ENCODE measurements around the gene ELP4. TPM values are rescaled to one million over a fixed set of nuclear protein-coding genes. Genes with fewer than 3 reads are reported as not detected.

The ELP4 gene
- polyA plus RNA-seq, 4 donors: 5.4 to 14.5 (median 7.9) TPM

DNA sequence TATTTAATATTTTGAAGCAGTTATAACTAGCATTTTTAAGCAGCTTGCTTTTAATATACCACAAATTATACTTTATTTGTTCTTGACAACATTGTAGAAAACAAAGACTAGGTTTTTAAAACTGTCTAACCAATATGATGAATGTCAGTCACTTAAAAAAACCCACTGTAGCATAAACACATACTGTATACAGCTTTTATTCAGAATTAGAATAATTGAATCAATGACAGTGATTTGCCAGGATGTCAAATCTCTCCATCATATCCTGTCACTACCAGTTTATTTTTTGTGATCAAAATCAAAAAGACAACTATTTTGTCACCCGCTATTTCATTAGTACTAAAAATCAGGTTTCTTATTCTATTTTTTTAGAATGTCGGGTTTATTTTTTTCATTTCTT, 275.0 kb downstream of the ELP4 start:
- 96 to 100% (median 99%) methylated on average over 2 of the region's 2 CpGs for WGBS, 3 donors
- Histone ChIP-seq H3K4me3 (ENCODE audit: low read depth in 1 of 3, low read length in 3 of 3) (no peak overlapping the region), H3K36me3 (ENCODE audit: control insufficient read depth in 3 of 3, insufficient read depth in 2 of 3, low read depth in 1 of 3, low read length in 3 of 3) (peaks cover 0 to 5% (median 0%) of the 10 kb centered on the region in 3 donors), H3K27ac (ENCODE audit: low read depth in 1 of 3, low read length in 2 of 3) (no peak overlapping the region), H3K27me3 (ENCODE audit: control insufficient read depth in 3 of 3, insufficient read depth in 3 of 3, low read length in 3 of 3) (no peaks in the 10 kb centered on the region), H3K4me1 (ENCODE audit: control insufficient read depth in 3 of 3, insufficient read depth in 2 of 3, low read depth in 1 of 3, low read length in 2 of 3) (no peaks in the 10 kb centered on the region), H3K9me3 (ENCODE audit: control insufficient read depth in 2 of 2, insufficient read depth in 1 of 2, low read depth in 1 of 2, low read length in 1 of 2) (no peaks in the 10 kb centered on the region)
- FAIRE-seq (no peak), DNase-seq (no peak)

DNA sequence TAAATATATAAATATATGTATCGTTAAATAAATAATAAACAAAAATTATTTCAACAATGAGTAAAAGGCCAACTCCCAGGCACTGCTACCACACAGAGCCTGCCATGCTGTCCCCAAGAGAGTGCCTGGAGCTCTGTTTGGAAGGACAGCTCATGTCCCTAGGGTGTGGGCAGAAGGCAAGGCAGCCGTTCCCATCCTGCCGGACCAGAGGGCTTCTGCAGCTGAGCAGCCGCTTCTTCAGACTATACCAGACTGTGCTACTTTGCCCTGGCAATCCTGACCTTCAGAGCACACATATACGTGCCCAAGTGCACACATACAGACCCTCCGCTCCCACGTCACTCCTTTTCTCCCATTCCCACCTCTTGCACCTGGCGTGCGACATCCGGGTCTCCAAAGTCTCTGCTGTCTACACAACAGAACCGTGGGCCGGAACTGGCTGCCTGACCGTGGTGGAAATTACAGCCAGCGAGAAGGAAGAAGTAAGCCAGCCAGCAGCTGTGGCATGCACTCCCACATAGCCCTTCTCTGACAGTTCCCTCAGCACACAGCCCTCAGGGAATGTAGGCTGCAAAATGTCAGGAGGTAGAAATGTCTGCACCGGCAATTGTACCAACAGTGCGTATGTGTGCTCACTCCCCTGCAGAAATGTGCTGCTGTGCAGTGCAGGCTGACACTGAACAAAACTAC, 277.6 kb downstream of the ELP4 start:
- FAIRE-seq (no peak), DNase-seq (no peak)
- Histone ChIP-seq H3K27ac (ENCODE audit: low read depth in 1 of 3, low read length in 2 of 3) (no peak overlapping the region), H3K9me3 (ENCODE audit: control insufficient read depth in 2 of 2, insufficient read depth in 1 of 2, low read depth in 1 of 2, low read length in 1 of 2) (no peaks in the 10 kb centered on the region), H3K4me3 (ENCODE audit: low read depth in 1 of 3, low read length in 3 of 3) (no peak overlapping the region), H3K27me3 (ENCODE audit: control insufficient read depth in 3 of 3, insufficient read depth in 3 of 3, low read length in 3 of 3) (no peaks in the 10 kb centered on the region), H3K36me3 (ENCODE audit: control insufficient read depth in 3 of 3, insufficient read depth in 2 of 3, low read depth in 1 of 3, low read length in 3 of 3) (peaks cover 0 to 5% (median 0%) of the 10 kb centered on the region in 3 donors), H3K4me1 (ENCODE audit: control insufficient read depth in 3 of 3, insufficient read depth in 2 of 3, low read depth in 1 of 3, low read length in 2 of 3) (no peaks in the 10 kb centered on the region)
- 91 to 96% (median 92%) methylated on average over 16 of the region's 16 CpGs for WGBS, 3 donors

- Histone ChIP-seq H3K4me1 (ENCODE audit: control insufficient read depth in 3 of 3, insufficient read depth in 2 of 3, low read depth in 1 of 3, low read length in 2 of 3) (no peaks in the 10 kb centered on the region), H3K27me3 (ENCODE audit: control insufficient read depth in 3 of 3, insufficient read depth in 3 of 3, low read length in 3 of 3) (peaks cover 0 to 3% (median 0%) of the 10 kb centered on the region in 3 donors), H3K27ac (ENCODE audit: low read depth in 1 of 3, low read length in 2 of 3) (no peak overlapping the region), H3K9me3 (ENCODE audit: control insufficient read depth in 2 of 2, insufficient read depth in 1 of 2, low read depth in 1 of 2, low read length in 1 of 2) (no peaks in the 10 kb centered on the region), H3K36me3 (ENCODE audit: control insufficient read depth in 3 of 3, insufficient read depth in 2 of 3, low read depth in 1 of 3, low read length in 3 of 3) (peaks cover 0 to 5% (median 0%) of the 10 kb centered on the region in 3 donors), H3K4me3 (ENCODE audit: low read depth in 1 of 3, low read length in 3 of 3) (no peak overlapping the region)
- FAIRE-seq: no peak
- DNase-seq: no peak
- 82 to 90% (median 83%) methylated on average over 3 of the region's 3 CpGs for WGBS, 3 donors
These were observed 278.5 kb downstream of the ELP4 start for GRCh38 chr11:31788085-31788484.

DNA sequence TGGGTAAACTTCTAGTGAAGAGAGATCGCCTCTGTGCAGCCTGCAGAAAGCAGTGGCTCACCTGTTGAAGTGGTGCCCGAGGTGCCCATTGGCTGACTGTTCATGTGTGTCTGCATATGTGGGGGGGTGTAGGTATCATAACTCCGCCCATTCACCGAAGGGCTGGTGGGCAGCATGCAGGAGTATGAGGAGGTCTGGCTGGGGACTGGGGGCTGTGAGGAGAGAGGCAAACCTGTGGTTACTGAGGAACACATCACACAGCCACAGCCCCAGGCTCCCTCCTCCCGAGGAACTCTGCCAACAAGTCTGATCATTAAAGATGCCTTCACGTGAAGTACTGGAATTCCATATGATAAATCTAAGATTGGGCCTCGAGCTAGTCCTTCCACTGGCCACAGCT, 281.1 kb downstream of the ELP4 start:
- H3K4me1 ChIP-seq (ENCODE audit: control insufficient read depth in 3 of 3, insufficient read depth in 2 of 3, low read depth in 1 of 3, low read length in 2 of 3): no peaks in the 10 kb centered on the region
- H3K4me3 ChIP-seq (ENCODE audit: low read depth in 1 of 3, low read length in 3 of 3): no peak overlapping the region
- DNase-seq (no peak), FAIRE-seq (no peak)
- peaks cover 0 to 5% (median 0%) of the 10 kb centered on the region in 3 donors for H3K36me3 ChIP-seq (ENCODE audit: control insufficient read depth in 3 of 3, insufficient read depth in 2 of 3, low read depth in 1 of 3, low read length in 3 of 3)
- no peak overlapping the region for H3K27ac ChIP-seq (ENCODE audit: low read depth in 1 of 3, low read length in 2 of 3)
- H3K9me3 ChIP-seq (ENCODE audit: control insufficient read depth in 2 of 2, insufficient read depth in 1 of 2, low read depth in 1 of 2, low read length in 1 of 2): peaks cover 0 to 1% of the 10 kb centered on the region in 2 donors
- 74 to 80% (median 75%) methylated on average over 7 of the region's 7 CpGs for WGBS, 3 donors
- peaks cover 0 to 15% (median 4%) of the 10 kb centered on the region in 3 donors for H3K27me3 ChIP-seq (ENCODE audit: control insufficient read depth in 3 of 3, insufficient read depth in 3 of 3, low read length in 3 of 3)

DNA sequence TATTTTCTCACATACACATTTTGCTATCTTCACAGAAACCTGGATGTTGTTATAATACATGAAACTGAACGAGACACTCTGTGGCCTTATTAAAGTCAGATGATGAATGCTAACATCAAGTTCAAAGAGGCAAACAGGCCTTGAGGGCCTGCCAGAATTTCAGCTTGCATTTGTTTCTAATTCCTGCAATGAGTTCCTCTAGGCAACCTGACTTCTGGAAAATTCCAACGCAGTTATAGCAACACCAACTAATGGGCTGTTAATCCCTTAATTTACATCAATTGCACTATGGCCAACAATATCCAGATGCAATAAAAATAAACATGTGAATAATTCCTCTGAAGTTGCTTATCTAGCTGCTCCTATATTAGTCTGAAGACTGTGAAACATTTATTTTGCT, 282.5 kb downstream of the ELP4 start:
- no peak for DNase-seq
- H3K27ac ChIP-seq (ENCODE audit: low read depth in 1 of 3, low read length in 2 of 3): no peak overlapping the region
- FAIRE-seq: no peak
- H3K4me1 ChIP-seq (ENCODE audit: control insufficient read depth in 3 of 3, insufficient read depth in 2 of 3, low read depth in 1 of 3, low read length in 2 of 3): no peaks in the 10 kb centered on the region
- H3K36me3 ChIP-seq (ENCODE audit: control insufficient read depth in 3 of 3, insufficient read depth in 2 of 3, low read depth in 1 of 3, low read length in 3 of 3): peaks cover 0 to 4% (median 0%) of the 10 kb centered on the region in 3 donors
- H3K4me3 ChIP-seq (ENCODE audit: low read depth in 1 of 3, low read length in 3 of 3): no peak overlapping the region
- whole genome bisulfite sequencing, 3 donors: 67 to 74% (median 71%) methylated on average over 2 of the region's 2 CpGs
- H3K9me3 ChIP-seq (ENCODE audit: control insufficient read depth in 2 of 2, insufficient read depth in 1 of 2, low read depth in 1 of 2, low read length in 1 of 2): peaks cover 0 to 2% of the 10 kb centered on the region in 2 donors
- H3K27me3 ChIP-seq (ENCODE audit: control insufficient read depth in 3 of 3, insufficient read depth in 3 of 3, low read length in 3 of 3): peaks cover 0 to 29% (median 15%) of the 10 kb centered on the region in 3 donors

DNA sequence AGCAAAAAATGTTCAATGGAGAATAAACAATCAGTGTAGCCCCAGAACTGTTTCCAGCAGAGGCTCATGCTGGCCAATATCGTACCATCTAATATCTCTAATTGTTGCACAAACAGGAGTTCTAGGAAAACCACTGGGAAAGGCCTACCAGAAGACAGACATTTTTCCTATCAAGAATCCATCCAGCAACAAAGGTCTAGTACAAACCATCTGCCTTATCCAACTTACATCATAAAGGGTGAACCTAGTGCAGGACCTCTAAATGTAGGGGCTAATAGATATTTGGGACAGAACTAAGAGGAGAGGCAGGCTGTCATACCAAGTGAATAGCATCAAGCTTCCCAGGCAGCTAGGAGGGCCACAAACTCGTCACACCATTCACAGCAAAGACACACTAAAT, 282.9 kb downstream of the ELP4 start:
- WGBS, 3 donors: 77 to 84% (median 79%) methylated on average over 2 of the region's 2 CpGs
- Histone ChIP-seq H3K4me3 (ENCODE audit: low read depth in 1 of 3, low read length in 3 of 3) (no peak overlapping the region), H3K36me3 (ENCODE audit: control insufficient read depth in 3 of 3, insufficient read depth in 2 of 3, low read depth in 1 of 3, low read length in 3 of 3) (peaks cover 0 to under 1% (median 0%) of the 10 kb centered on the region in 3 donors), H3K4me1 (ENCODE audit: control insufficient read depth in 3 of 3, insufficient read depth in 2 of 3, low read depth in 1 of 3, low read length in 2 of 3) (no peaks in the 10 kb centered on the region), H3K9me3 (ENCODE audit: control insufficient read depth in 2 of 2, insufficient read depth in 1 of 2, low read depth in 1 of 2, low read length in 1 of 2) (peaks cover 0 to 2% of the 10 kb centered on the region in 2 donors), H3K27me3 (ENCODE audit: control insufficient read depth in 3 of 3, insufficient read depth in 3 of 3, low read length in 3 of 3) (peaks cover 0 to 33% (median 18%) of the 10 kb centered on the region in 3 donors), H3K27ac (ENCODE audit: low read depth in 1 of 3, low read length in 2 of 3) (no peak overlapping the region)
- no peak for FAIRE-seq
- DNase-seq: no peak

- peaks cover 0 to 2% of the 10 kb centered on the region in 2 donors for H3K9me3 ChIP-seq (ENCODE audit: control insufficient read depth in 2 of 2, insufficient read depth in 1 of 2, low read depth in 1 of 2, low read length in 1 of 2)
- 91 to 94% (median 92%) methylated on average over 10 of the region's 10 CpGs for WGBS, 3 donors
- no peak for FAIRE-seq
- H3K36me3 ChIP-seq (ENCODE audit: control insufficient read depth in 3 of 3, insufficient read depth in 2 of 3, low read depth in 1 of 3, low read length in 3 of 3): no peaks in the 10 kb centered on the region
- DNase-seq: no peak
- H3K27me3 ChIP-seq (ENCODE audit: control insufficient read depth in 3 of 3, insufficient read depth in 3 of 3, low read length in 3 of 3): peaks cover 0 to 41% (median 22%) of the 10 kb centered on the region in 3 donors
- H3K27ac ChIP-seq (ENCODE audit: low read depth in 1 of 3, low read length in 2 of 3): no peak overlapping the region
- no peak overlapping the region for H3K4me3 ChIP-seq (ENCODE audit: low read depth in 1 of 3, low read length in 3 of 3)
- H3K4me1 ChIP-seq (ENCODE audit: control insufficient read depth in 3 of 3, insufficient read depth in 2 of 3, low read depth in 1 of 3, low read length in 2 of 3): peaks cover 0 to 2% (median 0%) of the 10 kb centered on the region in 3 donors
These were observed 283.7 kb downstream of the ELP4 start for GRCh38 chr11:31793264-31793663.

- Histone ChIP-seq H3K36me3 (ENCODE audit: control insufficient read depth in 3 of 3, insufficient read depth in 2 of 3, low read depth in 1 of 3, low read length in 3 of 3) (no peaks in the 10 kb centered on the region), H3K4me3 (ENCODE audit: low read depth in 1 of 3, low read length in 3 of 3) (no peak overlapping the region), H3K4me1 (ENCODE audit: control insufficient read depth in 3 of 3, insufficient read depth in 2 of 3, low read depth in 1 of 3, low read length in 2 of 3) (peaks cover 0 to 9% (median 1%) of the 10 kb centered on the region in 3 donors), H3K27ac (ENCODE audit: low read depth in 1 of 3, low read length in 2 of 3) (no peak overlapping the region), H3K27me3 (ENCODE audit: control insufficient read depth in 3 of 3, insufficient read depth in 3 of 3, low read length in 3 of 3) (peaks cover 7 to 54% (median 34%) of the 10 kb centered on the region in 3 donors), H3K9me3 (ENCODE audit: control insufficient read depth in 2 of 2, insufficient read depth in 1 of 2, low read depth in 1 of 2, low read length in 1 of 2) (peaks cover 0 to 2% of the 10 kb centered on the region in 2 donors)
- FAIRE-seq: no peak
- DNase-seq: no peak
- WGBS, 3 donors: 72 to 79% (median 73%) methylated on average over 4 of the region's 4 CpGs
These were observed 285.0 kb downstream of the ELP4 start for GRCh38 chr11:31794548-31794947.
